ENCODE data around the gene LINGO3.
A peak's percentile ranks its signal among the peaks of the same experiment; 100 is the strongest.
"Not testable (repeated sequence)": the region's sequence is repeated elsewhere in the genome, so short reads cannot be mapped to it uniquely, and the experiment has no call there.

LINGO3 gene, protein sequence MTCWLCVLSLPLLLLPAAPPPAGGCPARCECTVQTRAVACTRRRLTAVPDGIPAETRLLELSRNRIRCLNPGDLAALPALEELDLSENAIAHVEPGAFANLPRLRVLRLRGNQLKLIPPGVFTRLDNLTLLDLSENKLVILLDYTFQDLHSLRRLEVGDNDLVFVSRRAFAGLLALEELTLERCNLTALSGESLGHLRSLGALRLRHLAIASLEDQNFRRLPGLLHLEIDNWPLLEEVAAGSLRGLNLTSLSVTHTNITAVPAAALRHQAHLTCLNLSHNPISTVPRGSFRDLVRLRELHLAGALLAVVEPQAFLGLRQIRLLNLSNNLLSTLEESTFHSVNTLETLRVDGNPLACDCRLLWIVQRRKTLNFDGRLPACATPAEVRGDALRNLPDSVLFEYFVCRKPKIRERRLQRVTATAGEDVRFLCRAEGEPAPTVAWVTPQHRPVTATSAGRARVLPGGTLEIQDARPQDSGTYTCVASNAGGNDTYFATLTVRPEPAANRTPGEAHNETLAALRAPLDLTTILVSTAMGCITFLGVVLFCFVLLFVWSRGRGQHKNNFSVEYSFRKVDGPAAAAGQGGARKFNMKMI

DNA sequence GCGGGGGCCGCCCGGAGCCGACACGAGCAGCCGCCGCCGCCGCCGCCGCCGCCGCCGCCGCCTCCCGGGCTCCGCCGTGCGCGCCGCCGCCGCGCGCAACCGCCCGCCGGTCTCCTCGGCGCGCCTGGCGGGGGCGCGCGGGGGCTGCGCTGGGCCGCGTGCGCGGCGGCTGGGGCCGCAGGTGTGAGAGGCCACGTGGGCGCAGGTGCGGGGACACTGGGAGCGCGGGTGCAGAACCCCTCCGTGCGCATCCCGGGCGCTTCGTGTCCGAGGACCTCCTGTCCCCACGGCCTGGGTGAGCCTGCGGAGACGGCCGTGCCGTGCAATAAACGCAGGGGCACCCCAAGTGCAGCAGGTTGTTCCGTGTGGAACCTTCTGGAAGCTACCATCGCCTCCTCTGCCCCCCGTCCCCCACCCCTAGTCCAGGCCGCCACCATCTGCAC is at the start of gene LINGO3:
Gene LINGO3, minus strand, starts transcription at position 41 of the 443 bp plus-strand sequence. CDS start 16,378 bp downstream, outside the sequence.
- peaks cover 4% of the 10 kb centered on the region for H3K4me1 Mint-ChIP-seq
- H3K27me3 Mint-ChIP-seq: peaks cover 19% of the 10 kb centered on the region
- H3K4me3 Mint-ChIP-seq: peak within 1 kb of the TSS; percentile 65
- peaks cover 1% of the 10 kb centered on the region for H3K36me3 Mint-ChIP-seq
- H3K27ac Mint-ChIP-seq: peak within 1 kb of the TSS; percentile 63
- H3K9me3 Mint-ChIP-seq: no peaks in the 10 kb centered on the region

DNA sequence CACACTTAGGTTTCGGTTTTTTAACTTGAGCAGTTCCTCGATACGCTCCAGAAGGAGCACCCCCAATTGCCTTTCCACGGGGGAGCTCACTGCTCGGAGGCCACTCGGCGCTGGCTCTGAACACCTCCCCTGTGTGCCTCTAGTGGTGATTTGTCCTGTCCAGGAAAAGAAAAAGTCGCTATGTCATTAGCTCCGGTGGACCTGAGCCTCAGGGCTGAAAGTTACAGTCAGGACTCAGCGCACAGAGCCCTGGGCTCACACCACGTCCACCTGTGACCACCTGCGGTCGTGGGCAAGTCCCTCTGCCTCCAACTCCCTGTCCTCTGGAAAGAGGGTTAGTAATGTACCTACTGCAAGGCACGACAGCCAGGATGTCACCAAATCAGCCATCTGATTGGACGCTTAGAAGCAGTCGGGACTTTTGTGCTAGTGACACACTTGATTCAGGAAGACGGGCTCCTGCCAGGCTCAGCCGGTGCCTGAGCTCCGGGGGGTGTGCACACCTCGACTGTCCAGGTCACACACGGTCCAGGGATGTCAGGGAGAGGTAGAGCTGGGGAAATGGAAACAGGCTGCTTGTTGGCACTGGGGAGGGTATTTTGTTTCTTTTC is 48.2 kb upstream of the LINGO3 start:
- Mint-ChIP-seq H3K27me3 (peaks cover 5% of the 10 kb centered on the region), H3K9me3 (no peaks in the 10 kb centered on the region), H3K27ac (no peak overlapping the region), H3K4me3 (no peak overlapping the region), H3K4me1 (peaks cover 5% of the 10 kb centered on the region), H3K36me3 (no peaks in the 10 kb centered on the region)

DNA sequence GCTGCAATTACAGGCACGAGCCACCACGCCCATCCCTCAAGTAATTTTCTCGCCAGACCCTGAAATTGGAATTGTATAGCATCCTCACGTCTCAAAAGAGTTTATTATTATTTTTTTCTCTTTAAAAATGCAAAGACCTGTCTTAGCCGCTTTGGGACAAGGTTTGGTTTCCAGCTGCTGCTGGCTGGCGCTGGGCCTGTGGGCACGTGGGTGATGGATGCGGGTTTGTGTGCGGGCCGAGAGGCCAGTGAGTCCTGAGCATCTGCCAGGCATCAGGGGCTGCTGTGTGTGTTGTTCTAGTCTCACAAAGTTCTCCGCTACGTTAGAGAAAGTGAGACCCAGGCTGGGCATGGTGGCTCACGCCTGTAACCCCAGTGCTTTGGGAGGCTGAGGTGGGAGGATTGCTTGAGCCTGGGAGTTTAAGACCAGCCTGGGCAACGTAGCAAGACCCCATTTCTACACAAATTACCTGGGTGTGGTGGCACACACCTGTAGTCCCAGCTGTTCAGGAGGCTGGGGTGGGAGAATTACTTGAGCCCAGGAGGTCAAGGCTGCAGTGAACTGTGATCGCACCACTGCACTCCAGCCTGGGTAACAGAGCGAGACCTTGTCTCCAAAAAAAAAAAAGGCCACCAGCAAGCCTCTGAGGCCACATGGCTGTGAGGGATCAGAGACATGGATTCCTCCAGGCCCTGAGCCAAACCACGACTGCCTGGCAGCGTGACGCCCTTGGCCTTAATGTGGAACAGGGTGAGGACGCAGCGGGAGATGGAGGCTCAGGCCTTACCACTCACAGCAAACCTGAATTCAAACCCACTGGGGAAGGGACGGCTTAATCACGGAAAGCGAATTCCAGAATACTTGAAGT is 47.4 kb upstream of the LINGO3 start:
- H3K4me1 Mint-ChIP-seq: peaks cover 1% of the 10 kb centered on the region
- H3K27ac Mint-ChIP-seq: no peak overlapping the region
- no peaks in the 10 kb centered on the region for H3K36me3 Mint-ChIP-seq
- peaks cover under 1% of the 10 kb centered on the region for H3K27me3 Mint-ChIP-seq
- no peaks in the 10 kb centered on the region for H3K9me3 Mint-ChIP-seq
- H3K4me3 Mint-ChIP-seq: no peak overlapping the region

DNA sequence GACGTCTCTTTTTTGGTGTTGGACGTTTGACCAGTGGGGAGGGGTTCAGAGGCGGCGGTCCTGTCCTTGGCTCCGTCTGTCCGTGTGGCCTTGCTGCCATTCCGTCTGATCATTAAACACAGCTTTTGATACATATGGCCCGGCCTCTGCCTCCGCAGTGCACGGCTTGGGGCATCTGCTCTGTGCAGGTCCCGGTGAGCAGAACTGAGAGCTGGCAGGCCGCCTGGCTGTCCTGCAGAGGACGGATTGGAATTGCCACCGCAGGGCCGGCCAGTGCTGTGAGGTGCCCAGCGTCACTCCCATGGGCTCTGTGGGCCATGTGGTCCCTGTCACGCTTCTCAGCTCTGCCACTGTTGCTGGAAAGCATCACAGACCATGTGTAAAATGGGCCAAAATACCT is 46.7 kb upstream of the LINGO3 start:
- Mint-ChIP-seq H3K36me3 (no peaks in the 10 kb centered on the region), H3K4me1 (no peaks in the 10 kb centered on the region), H3K27ac (no peak overlapping the region), H3K4me3 (no peak overlapping the region), H3K27me3 (no peaks in the 10 kb centered on the region), H3K9me3 (no peaks in the 10 kb centered on the region)

DNA sequence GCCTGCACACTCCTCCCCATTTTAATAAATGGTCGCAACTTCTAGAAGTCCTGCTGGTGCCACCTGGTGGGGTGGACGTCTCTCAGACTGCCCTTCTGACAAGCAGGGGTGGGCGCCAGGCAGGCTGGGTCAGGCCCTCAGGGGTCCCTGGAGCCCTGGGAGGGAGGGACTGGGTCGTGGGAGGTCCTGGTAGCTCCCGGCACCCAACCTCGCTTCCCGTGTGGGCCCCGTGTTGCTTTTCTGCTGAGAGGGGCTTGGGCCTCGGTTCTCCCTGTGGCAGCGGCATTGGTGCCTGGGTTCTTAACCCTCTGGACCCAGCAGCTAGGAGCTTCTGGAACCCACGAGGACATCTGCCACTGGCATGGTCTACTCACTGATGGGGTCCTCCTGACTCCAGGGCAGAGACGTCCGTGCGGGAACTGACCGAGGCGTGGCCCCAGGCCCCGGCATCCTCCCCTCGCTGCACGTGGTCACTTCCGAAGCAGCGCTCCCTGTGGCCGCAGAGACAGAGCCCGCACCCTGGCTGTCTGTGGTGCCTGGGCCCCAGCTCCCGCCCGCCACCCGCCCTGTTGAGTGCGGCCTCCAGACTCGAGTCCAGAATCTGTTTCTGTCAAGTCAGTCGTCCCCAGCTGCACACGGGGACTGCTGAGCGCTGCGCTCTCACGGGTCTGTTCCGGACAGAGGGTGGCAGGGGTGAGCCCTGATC is 46.1 kb upstream of the LINGO3 start:
- Mint-ChIP-seq H3K4me1 (no peaks in the 10 kb centered on the region), H3K9me3 (no peaks in the 10 kb centered on the region), H3K4me3 (no peak overlapping the region), H3K27ac (no peak overlapping the region), H3K27me3 (no peaks in the 10 kb centered on the region), H3K36me3 (no peaks in the 10 kb centered on the region)

DNA sequence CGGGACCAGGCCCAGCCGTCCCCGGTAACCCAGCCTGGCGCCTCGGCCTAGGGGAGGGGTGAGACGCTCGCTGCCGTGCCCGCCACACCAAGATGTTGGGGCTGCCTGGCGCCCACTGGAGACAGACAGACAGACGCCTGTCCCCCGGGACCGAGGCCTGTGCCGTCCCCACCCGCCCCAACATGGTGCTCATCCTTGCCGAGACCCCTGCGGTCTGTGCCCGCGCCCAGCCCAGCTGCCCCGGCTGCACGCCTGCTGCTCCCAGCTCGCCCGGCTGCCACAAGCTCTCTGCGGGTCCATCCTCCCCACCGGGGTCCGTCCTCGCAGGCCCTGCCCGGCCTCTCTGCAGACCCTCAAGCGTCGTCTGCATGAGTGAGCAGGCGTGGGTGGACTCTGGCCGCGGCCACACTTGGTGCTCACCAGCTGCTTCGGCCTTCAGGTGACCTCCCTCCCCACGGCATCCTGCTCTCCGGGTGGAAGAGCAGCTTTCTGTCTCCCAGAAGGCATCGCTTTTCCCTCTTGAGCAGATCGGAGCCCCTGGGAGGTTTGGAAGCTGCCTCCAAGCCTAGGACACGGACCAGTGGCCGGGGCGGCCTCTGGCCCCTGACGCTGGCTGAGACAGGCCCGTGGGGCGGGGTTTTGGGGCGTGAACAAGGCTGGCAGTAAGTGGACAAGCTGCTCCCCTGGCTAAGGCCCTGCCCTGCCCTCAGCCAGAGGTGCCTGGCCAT is 45.4 kb upstream of the LINGO3 start:
- no peak overlapping the region for H3K27ac Mint-ChIP-seq
- no peaks in the 10 kb centered on the region for H3K27me3 Mint-ChIP-seq
- H3K4me1 Mint-ChIP-seq: no peaks in the 10 kb centered on the region
- H3K36me3 Mint-ChIP-seq: no peaks in the 10 kb centered on the region
- no peaks in the 10 kb centered on the region for H3K9me3 Mint-ChIP-seq
- no peak overlapping the region for H3K4me3 Mint-ChIP-seq

DNA sequence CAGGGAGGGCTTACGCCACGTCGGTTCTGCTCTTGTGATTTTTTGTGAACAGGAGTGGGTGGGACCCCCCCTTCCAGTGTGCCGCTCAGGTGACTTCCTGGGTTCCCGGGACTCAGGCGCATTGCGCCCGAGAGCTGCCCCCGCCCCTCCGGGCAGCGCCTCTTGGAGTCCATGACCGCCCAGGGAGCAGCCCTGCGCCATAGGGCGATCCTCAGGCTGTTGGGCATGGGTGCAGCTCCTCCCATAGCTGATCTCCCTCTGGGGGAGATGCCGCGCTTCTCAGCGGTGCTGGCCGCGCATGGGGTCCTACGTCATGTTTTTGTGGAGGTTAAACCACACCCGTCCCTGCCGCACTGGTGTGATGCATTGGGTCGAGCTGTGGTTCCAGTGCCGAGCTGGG is 44.2 kb upstream of the LINGO3 start:
- no peaks in the 10 kb centered on the region for H3K27me3 Mint-ChIP-seq
- H3K36me3 Mint-ChIP-seq: no peaks in the 10 kb centered on the region
- H3K4me3 Mint-ChIP-seq: no peak overlapping the region
- no peaks in the 10 kb centered on the region for H3K9me3 Mint-ChIP-seq
- H3K27ac Mint-ChIP-seq: no peak overlapping the region
- no peaks in the 10 kb centered on the region for H3K4me1 Mint-ChIP-seq

DNA sequence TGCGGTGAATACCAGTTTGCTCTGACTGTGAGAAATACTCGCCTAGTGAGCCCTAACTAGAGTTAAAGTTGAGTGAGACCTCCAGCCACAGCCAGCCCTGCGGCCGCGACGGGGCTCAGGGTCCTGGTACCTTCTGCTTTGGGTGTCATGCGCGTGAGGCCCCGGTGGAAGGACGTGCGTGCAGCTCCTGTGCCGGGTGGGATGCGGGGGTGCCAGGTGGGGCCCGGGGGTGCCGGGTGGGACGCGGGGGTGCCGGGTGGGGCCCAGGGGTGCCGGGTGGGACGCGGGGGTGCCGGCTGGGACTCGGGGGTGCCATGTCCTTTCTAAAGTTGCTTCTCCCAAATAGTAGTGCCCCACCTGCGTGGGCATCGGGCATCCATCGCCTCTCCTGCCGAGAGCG is 43.6 kb upstream of the LINGO3 start:
- no peaks in the 10 kb centered on the region for H3K27me3 Mint-ChIP-seq

DNA sequence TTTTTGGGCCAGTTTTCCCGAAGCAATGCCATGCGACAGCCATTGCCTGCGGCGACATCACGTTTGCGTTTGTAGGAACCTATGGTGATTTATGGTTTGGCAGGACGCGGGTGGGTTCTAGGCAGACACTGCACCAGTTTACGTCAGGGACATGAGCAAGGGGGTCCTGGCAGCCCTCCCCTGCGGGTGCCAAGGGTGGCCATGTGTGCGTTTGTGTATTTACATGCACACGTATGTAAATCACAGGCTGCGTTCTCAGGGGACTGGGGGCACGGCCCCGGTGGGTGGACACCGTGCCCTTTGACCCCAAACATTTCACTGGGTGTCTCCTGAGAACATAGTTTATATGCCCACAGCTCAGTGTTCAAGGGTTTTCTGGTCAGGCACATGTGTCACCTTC is 42.7 kb upstream of the LINGO3 start:
- Mint-ChIP-seq H3K27ac (no peak overlapping the region), H3K4me1 (no peaks in the 10 kb centered on the region), H3K4me3 (no peak overlapping the region), H3K36me3 (peaks cover 3% of the 10 kb centered on the region), H3K9me3 (no peaks in the 10 kb centered on the region), H3K27me3 (no peaks in the 10 kb centered on the region)

More for the DNA sequence above, 43.6 kb upstream of the LINGO3 start:
- Mint-ChIP-seq H3K27ac (no peak overlapping the region), H3K9me3 (no peaks in the 10 kb centered on the region), H3K36me3 (no peaks in the 10 kb centered on the region), H3K4me3 (no peak overlapping the region), H3K4me1 (no peaks in the 10 kb centered on the region)

DNA sequence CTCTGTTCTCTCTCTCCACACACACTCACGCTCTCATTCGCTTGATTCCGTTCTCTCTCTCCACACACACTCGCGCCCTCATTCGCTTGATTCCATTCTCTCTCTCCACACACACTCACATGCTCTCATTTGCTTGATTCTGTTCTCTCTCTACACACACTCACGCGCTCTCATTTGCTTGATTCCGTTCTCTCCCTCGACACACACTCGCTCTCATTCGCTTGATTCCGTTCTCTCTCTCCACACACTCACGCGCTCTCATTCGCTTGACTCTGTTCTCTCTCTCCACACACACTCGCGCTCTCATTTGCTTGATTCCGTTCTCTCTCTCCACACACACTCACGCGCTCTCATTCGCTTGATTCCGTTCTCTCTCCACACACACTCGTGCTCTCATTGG is 41.9 kb upstream of the LINGO3 start:
- not testable (repeated sequence) for H3K4me1 Mint-ChIP-seq, H3K27ac Mint-ChIP-seq, H3K27me3 Mint-ChIP-seq, H3K4me3 Mint-ChIP-seq, H3K9me3 Mint-ChIP-seq, H3K36me3 Mint-ChIP-seq

DNA sequence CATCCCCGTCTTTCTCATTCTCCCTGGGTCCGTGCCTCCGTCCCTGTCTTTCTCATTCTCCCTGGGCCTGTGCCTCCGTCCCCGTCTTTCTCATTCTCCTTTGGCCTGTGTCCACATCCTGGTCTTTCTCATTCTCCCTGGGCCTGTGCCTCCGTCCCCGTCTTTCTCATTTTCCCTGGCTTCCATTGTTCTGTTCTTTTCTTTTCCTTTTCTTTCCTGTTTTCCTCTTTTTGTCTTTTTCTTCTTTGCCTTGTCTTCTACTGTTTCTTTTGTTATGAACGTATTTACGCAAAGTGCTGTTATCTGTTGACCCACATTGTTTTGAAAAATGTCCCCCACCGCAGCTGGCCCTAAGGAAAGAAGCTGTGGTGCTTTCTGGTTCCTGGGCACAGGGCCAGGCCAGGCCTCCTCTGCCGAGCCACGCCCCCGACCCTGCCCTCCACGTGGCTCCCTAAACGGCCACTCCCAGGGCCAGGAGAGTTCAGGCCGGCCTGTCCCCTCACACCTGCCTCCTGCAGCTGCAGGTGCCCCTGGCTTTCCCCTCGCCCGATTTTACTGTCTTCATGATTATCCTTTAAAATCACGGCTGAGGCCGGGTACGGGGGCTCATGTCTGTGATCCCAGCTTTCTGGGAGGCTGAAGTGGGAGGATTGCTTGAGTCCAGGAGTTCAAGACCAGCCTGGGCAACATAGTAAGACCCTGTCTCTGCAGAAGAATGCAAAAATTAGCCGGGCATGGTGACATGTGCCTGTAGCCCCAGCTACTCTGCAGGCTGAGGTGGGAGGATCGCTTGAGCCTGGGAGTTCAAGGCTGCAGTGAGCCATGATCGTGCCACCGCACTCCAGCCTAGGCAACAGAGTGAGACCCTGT is 38.1 kb upstream of the LINGO3 start:
- Mint-ChIP-seq H3K4me3 (no peak overlapping the region), H3K27ac (no peak overlapping the region), H3K9me3 (no peaks in the 10 kb centered on the region), H3K27me3 (no peaks in the 10 kb centered on the region), H3K4me1 (no peaks in the 10 kb centered on the region), H3K36me3 (peaks cover 3% of the 10 kb centered on the region)

DNA sequence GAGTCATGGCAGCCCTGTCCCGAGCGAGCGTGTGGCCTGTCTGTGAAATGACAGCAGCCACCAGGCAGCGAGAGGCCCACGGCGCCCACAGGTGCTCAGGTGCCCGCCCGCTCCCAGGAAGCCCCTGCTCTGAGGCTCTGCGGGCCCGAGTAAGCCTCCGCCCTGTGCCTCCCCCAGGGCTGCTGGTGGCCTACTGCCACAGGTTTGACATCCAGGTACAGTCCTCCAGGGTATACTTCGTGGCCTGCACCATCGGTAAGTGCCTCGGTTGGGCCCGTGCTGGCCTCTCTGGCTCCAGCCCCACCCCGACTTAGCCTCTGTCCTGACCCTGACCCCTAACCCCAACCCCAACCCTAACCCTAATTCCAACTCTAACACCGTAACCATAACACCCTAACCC is 37.1 kb upstream of the LINGO3 start:
- Mint-ChIP-seq H3K27me3 (no peaks in the 10 kb centered on the region), H3K4me3 (no peak overlapping the region), H3K9me3 (no peaks in the 10 kb centered on the region), H3K27ac (no peak overlapping the region), H3K36me3 (peaks cover 3% of the 10 kb centered on the region), H3K4me1 (no peaks in the 10 kb centered on the region)

DNA sequence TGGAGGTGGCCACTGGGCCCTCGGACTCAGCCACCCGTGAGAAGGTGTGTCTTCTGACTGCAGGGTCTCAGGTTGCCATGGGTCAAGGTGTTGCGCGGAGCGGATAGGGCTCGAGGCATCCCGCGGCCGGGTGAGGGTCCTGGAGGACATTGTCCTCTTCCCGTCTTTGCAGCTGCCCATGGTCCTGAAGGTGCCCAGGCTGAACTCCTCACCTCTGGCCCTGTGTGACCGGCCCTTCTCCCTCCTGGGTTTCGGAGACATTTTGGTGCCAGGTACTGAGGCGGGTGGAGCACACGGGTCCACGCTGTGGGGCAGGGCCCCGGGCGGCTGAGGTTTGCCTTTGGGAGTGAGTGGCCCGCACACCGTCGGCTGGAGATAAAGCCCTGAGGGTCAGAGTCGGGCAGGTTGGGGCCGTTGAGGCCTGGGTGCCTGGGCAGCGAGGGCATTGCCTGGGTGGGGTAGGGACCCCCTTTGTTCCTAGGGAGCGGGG is 36.5 kb upstream of the LINGO3 start:
- no peaks in the 10 kb centered on the region for H3K9me3 Mint-ChIP-seq
- H3K27me3 Mint-ChIP-seq: no peaks in the 10 kb centered on the region
- no peaks in the 10 kb centered on the region for H3K4me1 Mint-ChIP-seq
- H3K27ac Mint-ChIP-seq: no peak overlapping the region
- peaks cover 3% of the 10 kb centered on the region for H3K36me3 Mint-ChIP-seq
- no peak overlapping the region for H3K4me3 Mint-ChIP-seq
